HCT116 (cell line): Measurements from ENCODE around the gene PDYN. TPM values are rescaled to one million over a fixed set of nuclear protein-coding genes. Genes with fewer than 3 reads are reported as not detected.
A peak's percentile ranks its signal among the peaks of the same experiment; 100 is the strongest.

Source experiments
- ATAC-seq: fragments of 200-7000 bp; cut with Tn5 transposase; 2 replicates; pipeline ENCODE4 v1.9.1; 2020; ENCODE audit warnings: mild to moderate bottlenecking, moderate library complexity
- BruUV-seq: library from RNA; stranded (reverse); fragments of 400-500 nt; replicated peaks from 2 replicates; lab custom pipeline; 2021; lab: Mats Ljungman, UMichigan
- CTCF ChIA-PET: fragments of 300-600 bp; sonication (Branson Sonifier 250); formaldehyde crosslinking; loops from one replicate; lab custom pipeline; 2021; ENCODE audit warnings: antibody characterized with exemption; lab: Charles Lee
- POLR2A ChIA-PET: fragments of 300-600, 350-600 bp; sonication (Branson Sonifier 250); formaldehyde crosslinking; loops from one replicate; lab custom pipeline; 2021; ENCODE audit warnings: antibody characterized with exemption; lab: Charles Lee
- RAD21 ChIA-PET, 2 experiments: fragments of 300-600 bp; sonication (Branson Sonifier 250); formaldehyde crosslinking; loops; one replicate each; lab custom pipeline; 2023; ENCODE audit warnings: low total read pairs in 2 of 2; ENCODE audit not compliant: uncharacterized antibody in 2 of 2, unreplicated experiment in 2 of 2, low non-redundant PET in 1 of 2; lab: Charles Lee
- DNase-seq: peaks from one replicate; pipeline ENCODE4 v3.0.0-alpha.2; 2010; ENCODE audit warnings: low read depth, low spot score
- H2AFZ ChIP-seq: fragments of 200-600 bp; shearing (Covaris generic), sonication (generic); 2 replicates; pipeline ENCODE4 v1.6.1; 2017; ENCODE audit warnings: low read depth, mixed run types, mixed read lengths, antibody characterized with exemption, low read length; ENCODE audit not compliant: poor library complexity, severe bottlenecking
- H3K27ac ChIP-seq: 2 replicates; pipeline ENCODE4 v1.5.1; 2012; ENCODE audit warnings: low read depth, low read length
- H3K27me3 ChIP-seq: fragments of 200-600 bp; sonication (generic); 2 replicates; pipeline ENCODE4 v1.6.1; 2016; ENCODE audit warnings: mixed run types, low read length, mixed read lengths; ENCODE audit not compliant: insufficient read depth
- H3K36me3 ChIP-seq, 2 experiments: fragments of 200-500 bp in 1 of 2; fragments of 200-600 bp in 1 of 2; sonication (Bioruptor generic) in 1 of 2; sonication (generic) in 1 of 2; 2 replicates each; pipeline versions ENCODE4 v1.5.1 to v1.6.1; 2014 to 2016; ENCODE audit warnings: low read length in 2 of 2, inconsistent platforms in 1 of 2, mixed read lengths in 1 of 2, mixed run types in 1 of 2; ENCODE audit not compliant: insufficient read depth in 2 of 2, control insufficient read depth in 1 of 2
- H3K4me1 ChIP-seq, 2 experiments: fragments of 200-600 bp in 1 of 2; sonication (generic) in 1 of 2; 2 replicates each; pipeline versions ENCODE4 v1.5.1 to v1.6.1; 2012 to 2017; ENCODE audit warnings: low read length in 2 of 2, inconsistent platforms in 1 of 2, mild to moderate bottlenecking in 1 of 2, mixed read lengths in 1 of 2, mixed run types in 1 of 2, moderate library complexity in 1 of 2; ENCODE audit not compliant: insufficient read depth in 2 of 2, control insufficient read depth in 1 of 2
- H3K4me2 ChIP-seq: fragments of 200-600 bp; sonication (generic); 2 replicates; pipeline ENCODE4 v1.6.1; 2017; ENCODE audit warnings: mixed run types, low read length, mixed read lengths
- H3K4me3 ChIP-seq, 2 experiments: fragments of 200-600 bp in 1 of 2; sonication (generic) in 1 of 2; replicated peaks in 1 of 2; 2 replicates each; pipeline ENCODE4 v1.5.1; 2011 to 2016; ENCODE audit warnings: low read length in 2 of 2, control low read depth in 1 of 2, low read depth in 1 of 2, mild to moderate bottlenecking in 1 of 2, mixed read lengths in 1 of 2, mixed run types in 1 of 2
- H3K79me2 ChIP-seq: fragments of 200-600 bp; sonication (generic); 2 replicates; pipeline ENCODE4 v1.6.1; 2017; ENCODE audit warnings: mild to moderate bottlenecking, mixed run types, low read length, moderate library complexity, mixed read lengths; ENCODE audit not compliant: insufficient read depth
- H3K9ac ChIP-seq: fragments of 200-600 bp; sonication (generic); 2 replicates; pipeline ENCODE4 v1.6.1; 2016; ENCODE audit warnings: low read length, mixed read lengths
- H3K9me2 ChIP-seq: fragments of 200-600 bp; sonication (generic), shearing (Covaris generic); 2 replicates; pipeline ENCODE4 v1.6.1; 2017; ENCODE audit warnings: mixed run types, mild to moderate bottlenecking, moderate library complexity; ENCODE audit not compliant: insufficient read depth
- H3K9me3 ChIP-seq, 2 experiments: fragments of 200-500 bp in 1 of 2; fragments of 200-600 bp in 1 of 2; sonication (Bioruptor generic) in 1 of 2; sonication (generic) in 1 of 2; 2 replicates each; pipeline ENCODE4 v1.6.1; 2014 to 2017; ENCODE audit warnings: low read length in 2 of 2, mixed read lengths in 2 of 2, inconsistent platforms in 1 of 2, low read depth in 1 of 2, mild to moderate bottlenecking in 1 of 2, mixed run types in 1 of 2, moderate library complexity in 1 of 2; ENCODE audit not compliant: control insufficient read depth in 1 of 2, insufficient read depth in 1 of 2
- H4K20me1 ChIP-seq: fragments of 200-600 bp; sonication (generic), shearing (Covaris generic); 2 replicates; pipeline ENCODE4 v1.6.1; 2017; ENCODE audit warnings: mixed run types, mild to moderate bottlenecking, moderate library complexity; ENCODE audit not compliant: insufficient read depth
- CBX3 ChIP-seq: IDR thresholded peaks from 2 replicates; pipeline ENCODE4 v1.6.1; 2012; ENCODE audit warnings: low read depth
- CTCF ChIP-seq, 3 experiments: fragments of 200-600 bp in 1 of 3; sonication (generic) in 1 of 3; IDR thresholded peaks in 2 of 3; conservative IDR thresholded peaks in 1 of 3; 2 replicates each; pipeline ENCODE4 v1.5.1; 2012 to 2017; ENCODE audit warnings: low read depth in 2 of 3, low read length in 2 of 3, antibody characterized with exemption in 1 of 3, borderline replicate concordance in 1 of 3, control low read depth in 1 of 3, mild to moderate bottlenecking in 1 of 3, mixed read lengths in 1 of 3, mixed run types in 1 of 3, moderate library complexity in 1 of 3; ENCODE audit not compliant: insufficient read depth in 1 of 3
- FOSL1 ChIP-seq: IDR thresholded peaks from 2 replicates; pipeline ENCODE4 v1.6.1; 2012; ENCODE audit warnings: low read depth
- JUND ChIP-seq: IDR thresholded peaks from 2 replicates; pipeline ENCODE4 v1.6.1; 2012
- RAD21 ChIP-seq: IDR thresholded peaks from 2 replicates; pipeline ENCODE4 v1.6.1; 2012; ENCODE audit warnings: low read depth, mild to moderate bottlenecking
- REST ChIP-seq: IDR thresholded peaks from 2 replicates; pipeline ENCODE4 v1.6.1; 2012; ENCODE audit warnings: low read depth
- SIN3A ChIP-seq: IDR thresholded peaks from 2 replicates; pipeline ENCODE4 v1.6.1; 2012; ENCODE audit warnings: low read depth
- TCF7L2 ChIP-seq: IDR thresholded peaks from 2 replicates; pipeline ENCODE4 v1.7.0; 2011; ENCODE audit warnings: borderline replicate concordance, inconsistent platforms; ENCODE audit not compliant: insufficient read depth, insufficient read length; ENCODE audit errors: extremely low read depth
- intact Hi-C: fragments of 100-400 bp; cut with micrococcal nuclease; formaldehyde crosslinking; loops from 2 replicates; pipeline ENCODE4 v1.10.0; 2022
- total RNA-seq: library from RNA; stranded (reverse); gene quantifications from one replicate; pipeline ENCODE4 v1.2.1, GENCODE V29; 2021; ENCODE audit not compliant: unreplicated experiment
- TF ChIP-seq, protein P1 (sequence below): IDR thresholded peaks from 2 replicates; pipeline ENCODE4 v1.6.1; 2012

PDYN gene
- total RNA-seq, 1 experiment from 2014 or later: not detected

DNA sequence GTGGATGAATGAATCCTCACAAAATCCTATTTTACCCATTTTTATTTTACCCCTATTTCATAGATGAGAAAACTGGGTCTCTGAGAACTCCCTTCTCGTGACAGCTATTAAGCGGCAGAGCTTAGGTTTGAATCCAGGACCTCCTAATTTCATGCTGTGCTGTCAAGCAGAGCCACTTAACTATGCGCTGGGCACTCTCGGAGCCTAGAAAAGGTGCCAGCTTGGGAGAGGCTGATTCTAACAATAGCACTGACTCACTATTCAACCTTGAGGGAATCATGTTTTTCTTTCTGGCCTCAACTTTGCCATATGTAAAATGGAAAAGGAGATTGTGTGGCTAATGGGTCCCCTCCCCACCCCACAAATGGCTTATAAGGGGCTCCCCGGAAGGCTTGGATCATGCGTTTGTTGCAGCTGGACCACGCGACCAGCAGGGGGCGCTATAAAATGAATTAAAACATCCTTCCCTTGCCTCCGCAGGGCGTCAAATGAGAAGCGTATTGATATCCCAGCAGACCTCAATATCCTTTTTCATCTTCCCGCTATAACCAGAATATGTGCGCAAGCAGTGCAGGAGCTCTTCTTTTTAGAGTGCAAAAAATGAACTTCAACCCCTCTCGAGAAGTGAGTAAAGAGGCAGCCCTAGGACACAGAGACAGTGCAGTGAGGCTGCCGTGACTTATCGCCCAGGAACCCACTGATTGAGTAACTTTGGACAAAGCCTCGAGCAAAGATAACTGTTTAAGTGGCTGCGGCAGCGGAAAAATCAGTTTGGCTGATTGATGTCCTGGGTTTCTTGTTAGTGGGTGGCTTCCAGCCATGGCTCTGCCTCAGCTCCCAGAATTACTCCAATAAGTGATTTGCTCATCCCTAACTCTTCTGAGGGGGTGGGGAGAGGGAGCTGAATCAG lies 12.8 kb upstream of the PDYN start:
- ATAC-seq: peak; percentile 90
- CTCF ChIA-PET: interaction anchor here (0.9 to 2.5 kb wide), 5 partner anchors 9 to 165 kb away, joined by 4 to 22 read pairs (median 9); no protein-coding TSS in a partner anchor
- Histone ChIP-seq H3K36me3 (no peaks in the 10 kb centered on the region), H3K4me1 (no peaks in the 10 kb centered on the region), H3K27ac (no peak overlapping the region), H3K27me3 (peaks cover 69% of the 10 kb centered on the region), H3K79me2 (no peaks in the 10 kb centered on the region), H3K4me2 (no peak overlapping the region)
- peak; percentile 19 for DNase-seq
- RAD21 ChIA-PET: interaction anchor here (1.4 to 1.6 kb wide), 2 partner anchors 166 kb away, joined by 8 to 12 read pairs; no protein-coding TSS in a partner anchor
- TF ChIP-seq SIN3A (no peak), FOSL1 (no peak), CBX3 (no peak), TCF7L2 (peak; percentile 48), REST (peak; percentile 36), RAD21 (peak; percentile 56), JUND (no peak), CTCF (IDR thresholded peaks at IDR 0.05 in 2 of 3, conservative IDR thresholded peaks at IDR 0.05 in 1 of 3; ENCODE audit: borderline replicate concordance in 1 of 3, insufficient read depth in 1 of 3, low read depth in 2 of 3, low read length in 2 of 3) (peak; percentile 58 to 98 (median 80); a peak in 5 of 6 replicates)
- TF ChIP-seq, protein P1, sequence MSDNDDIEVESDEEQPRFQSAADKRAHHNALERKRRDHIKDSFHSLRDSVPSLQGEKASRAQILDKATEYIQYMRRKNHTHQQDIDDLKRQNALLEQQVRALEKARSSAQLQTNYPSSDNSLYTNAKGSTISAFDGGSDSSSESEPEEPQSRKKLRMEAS: peak; percentile 57
- TF ChIP-seq, all 23 proteins: peak for 5
- POLR2A ChIA-PET: no interaction called here
- no peaks in the 10 kb centered on the region for H3K9me2 ChIP-seq
- no peaks in the 10 kb centered on the region for H3K9me3 ChIP-seq
- intact Hi-C loops: loop anchor here (1.0 kb wide), 2 partner anchors 87 to 166 kb away; no protein-coding TSS in a partner anchor
- H4K20me1 ChIP-seq: no peaks in the 10 kb centered on the region
- BruUV-seq: no TSS peak
- no peak overlapping the region for H2AFZ ChIP-seq
- no peak overlapping the region for H3K4me3 ChIP-seq
- H3K9ac ChIP-seq: no peak overlapping the region
